HG03025 (cell line): ENCODE results near the gene CELF6.

ENCODE experiments used
- ATAC-seq: cut with Tn5 transposase; IDR thresholded peaks from one replicate; pipeline ENCODE4 v1.9.1; 2021; ENCODE audit warnings: mild to moderate bottlenecking, moderate library complexity; ENCODE audit not compliant: unreplicated experiment, low FRiP score

Gene CELF6

GRCh38 chr15:72319985-72320671, at the start of gene CELF6:
Gene CELF6 (minus strand): TSS chr15:72320157. CDS start chr15:72319874, 283 bp downstream.
- peak; percentile 57 for ATAC-seq

GRCh38 chr15:72368899-72369298, 48.9 kb upstream of the CELF6 start:
- no peak for ATAC-seq

GRCh38 chr15:72368325-72368724, 48.4 kb upstream of the CELF6 start:
- ATAC-seq = no peak

GRCh38 chr15:72365844-72366243, 45.9 kb upstream of the CELF6 start:
- ATAC-seq = no peak

- no peak for ATAC-seq
These were observed 41.2 kb upstream of the CELF6 start for GRCh38 chr15:72361176-72361575.

GRCh38 chr15:72358650-72359171, 38.8 kb upstream of the CELF6 start:
- no peak for ATAC-seq

- no peak for ATAC-seq
These were observed 38.2 kb upstream of the CELF6 start for GRCh38 chr15:72358121-72358520.

GRCh38 chr15:72354496-72354895, 34.5 kb upstream of the CELF6 start:
- no peak for ATAC-seq

GRCh38 chr15:72353266-72353665, 33.3 kb upstream of the CELF6 start:
- ATAC-seq = no peak

- ATAC-seq = no peak
These were observed 25.8 kb upstream of the CELF6 start for GRCh38 chr15:72345806-72346205.

- ATAC-seq = no peak
These were observed 25.3 kb upstream of the CELF6 start for GRCh38 chr15:72345280-72345679.

- no peak for ATAC-seq
These were observed 24.6 kb upstream of the CELF6 start for GRCh38 chr15:72344602-72345001.

- ATAC-seq = no peak
These were observed 22.4 kb upstream of the CELF6 start for GRCh38 chr15:72342385-72342784.

GRCh38 chr15:72341361-72341760, 21.4 kb upstream of the CELF6 start:
- ATAC-seq = no peak

GRCh38 chr15:72340366-72340765, 20.4 kb upstream of the CELF6 start:
- no peak for ATAC-seq

GRCh38 chr15:72339777-72340177, 19.8 kb upstream of the CELF6 start:
- no peak for ATAC-seq

GRCh38 chr15:72338617-72339321, 18.8 kb upstream of the CELF6 start:
- ATAC-seq = no peak

- no peak for ATAC-seq
These were observed 18.2 kb upstream of the CELF6 start for GRCh38 chr15:72338148-72338547.

GRCh38 chr15:72334842-72335241, 14.9 kb upstream of the CELF6 start:
- ATAC-seq = no peak

GRCh38 chr15:72331021-72331420, 11.1 kb upstream of the CELF6 start:
- ATAC-seq = no peak

GRCh38 chr15:72323752-72324151, 3.8 kb upstream of the CELF6 start:
- ATAC-seq = no peak
